GM19351 (cell line): ENCODE measurements around the gene NPBWR2.
"Not testable (repeated sequence)": the region's sequence is repeated elsewhere in the genome, so short reads cannot be mapped to it uniquely, and the experiment has no call there.

ENCODE experiments used
- ATAC-seq: cut with Tn5 transposase; IDR thresholded peaks from one replicate; pipeline ENCODE4 v1.9.1; 2021; ENCODE audit warnings: mild to moderate bottlenecking, moderate library complexity; ENCODE audit not compliant: unreplicated experiment

NPBWR2 gene

DNA sequence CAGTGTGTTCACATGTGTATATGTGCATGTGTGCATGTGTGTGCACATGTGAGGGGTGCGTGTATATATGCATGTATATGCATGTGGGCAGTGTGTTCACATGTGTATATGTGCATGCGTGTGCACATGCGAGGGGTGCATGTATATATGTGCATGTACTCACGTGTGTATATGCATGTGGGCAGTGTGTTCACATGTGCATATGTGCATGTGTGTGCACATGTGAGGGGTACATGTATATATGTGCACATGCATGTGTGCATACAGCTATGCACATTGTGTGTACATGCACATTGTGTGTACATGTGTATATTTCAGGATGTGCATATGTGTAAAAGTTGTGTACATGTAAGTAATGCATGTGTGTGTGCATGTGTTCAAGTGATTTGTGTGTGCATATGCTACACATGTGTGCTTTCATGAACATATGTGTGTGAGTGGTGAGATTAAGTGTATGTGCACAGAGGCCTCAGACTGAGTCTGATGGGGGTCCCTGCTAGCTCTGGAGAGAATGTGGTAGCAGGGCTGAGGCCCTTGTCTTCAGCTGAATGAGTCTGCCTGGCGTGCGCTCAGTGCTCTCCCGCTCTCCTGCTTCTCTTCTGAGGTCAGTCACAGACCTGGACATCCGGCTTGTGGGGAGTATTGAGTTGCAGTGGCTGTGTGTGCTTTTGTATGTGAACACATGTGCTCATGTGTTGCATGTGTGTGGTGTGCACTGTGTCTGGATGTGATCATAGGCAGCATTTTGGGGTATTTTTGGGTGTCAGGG lies 37.0 kb upstream of the NPBWR2 start:
- ATAC-seq: no peak

DNA sequence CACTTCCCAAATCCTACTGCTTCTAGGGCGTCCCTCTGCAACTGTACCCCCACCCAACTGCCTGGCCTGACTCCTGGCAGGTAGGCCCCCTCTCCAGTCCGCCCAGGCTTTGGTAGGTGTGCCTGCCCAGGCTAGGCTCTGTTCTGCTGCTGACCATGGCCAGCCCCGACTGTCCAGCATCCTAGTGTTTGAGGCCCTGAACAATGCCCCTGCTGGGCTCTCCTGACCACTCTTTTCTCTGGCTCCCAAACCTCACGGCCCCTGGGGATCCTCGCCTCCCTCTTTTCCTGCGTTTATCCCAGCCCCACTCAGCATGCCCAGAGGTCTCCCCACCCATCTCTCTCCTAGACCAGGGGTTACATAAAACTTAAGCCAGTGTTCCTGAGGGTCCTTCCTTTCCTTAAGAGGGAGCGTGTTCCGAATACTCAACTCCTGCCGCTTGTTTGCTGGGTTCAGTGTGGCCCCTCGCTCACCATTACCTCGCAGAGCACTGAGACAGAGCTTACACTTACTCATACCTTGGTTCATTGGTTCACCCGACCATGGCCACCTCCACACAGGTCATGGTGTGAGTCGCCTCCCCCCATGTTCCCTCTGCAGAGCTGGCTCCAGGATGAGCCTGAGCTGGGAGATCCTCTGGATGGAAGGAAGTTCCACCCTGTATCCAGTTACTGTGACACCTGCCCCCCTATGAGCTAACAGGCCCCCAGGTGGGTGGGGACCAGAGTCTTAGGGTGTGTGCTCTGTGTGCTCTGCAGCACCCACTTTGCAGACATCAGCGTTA lies 35.8 kb upstream of the NPBWR2 start:
- ATAC-seq: no peak

DNA sequence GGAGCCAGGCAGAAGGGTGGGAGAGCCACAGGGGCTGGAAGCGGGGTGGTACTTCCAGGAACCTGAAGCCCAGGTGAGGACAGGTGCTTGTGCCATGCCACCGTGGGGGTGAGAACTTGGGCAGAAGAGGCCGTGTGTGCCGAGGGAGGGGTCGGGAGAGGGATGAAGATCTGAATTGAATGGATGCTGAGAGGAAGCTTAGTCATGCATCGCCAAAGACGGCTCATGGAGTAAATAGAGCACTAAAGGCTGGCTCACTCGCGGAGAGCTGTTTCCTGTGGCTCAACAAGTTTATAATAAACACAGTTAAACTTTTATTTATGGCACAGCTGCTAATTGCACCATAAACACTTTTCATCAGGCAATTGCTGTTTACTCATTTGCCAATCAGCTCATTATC lies 35.2 kb upstream of the NPBWR2 start:
- no peak for ATAC-seq

DNA sequence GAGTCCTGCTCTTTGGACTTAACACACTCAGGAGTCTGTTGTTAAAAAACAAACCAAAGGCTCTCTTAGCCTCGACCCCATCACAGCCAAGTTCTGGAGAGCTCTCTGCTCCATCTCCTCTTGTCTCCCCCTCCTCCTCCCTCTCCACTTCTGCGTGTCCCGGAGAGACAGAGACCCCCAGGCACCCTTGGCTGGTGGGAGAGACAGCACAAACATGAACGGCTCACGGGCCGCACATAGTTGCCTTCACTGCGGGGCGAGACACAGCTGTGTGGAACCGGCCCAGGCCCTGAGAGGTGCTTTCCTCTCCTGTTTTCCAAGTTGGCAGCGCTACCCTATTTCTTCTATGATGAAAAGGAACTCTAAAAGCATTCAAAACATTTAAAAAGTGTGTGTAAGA lies 33.6 kb upstream of the NPBWR2 start:
- ATAC-seq: no peak

DNA sequence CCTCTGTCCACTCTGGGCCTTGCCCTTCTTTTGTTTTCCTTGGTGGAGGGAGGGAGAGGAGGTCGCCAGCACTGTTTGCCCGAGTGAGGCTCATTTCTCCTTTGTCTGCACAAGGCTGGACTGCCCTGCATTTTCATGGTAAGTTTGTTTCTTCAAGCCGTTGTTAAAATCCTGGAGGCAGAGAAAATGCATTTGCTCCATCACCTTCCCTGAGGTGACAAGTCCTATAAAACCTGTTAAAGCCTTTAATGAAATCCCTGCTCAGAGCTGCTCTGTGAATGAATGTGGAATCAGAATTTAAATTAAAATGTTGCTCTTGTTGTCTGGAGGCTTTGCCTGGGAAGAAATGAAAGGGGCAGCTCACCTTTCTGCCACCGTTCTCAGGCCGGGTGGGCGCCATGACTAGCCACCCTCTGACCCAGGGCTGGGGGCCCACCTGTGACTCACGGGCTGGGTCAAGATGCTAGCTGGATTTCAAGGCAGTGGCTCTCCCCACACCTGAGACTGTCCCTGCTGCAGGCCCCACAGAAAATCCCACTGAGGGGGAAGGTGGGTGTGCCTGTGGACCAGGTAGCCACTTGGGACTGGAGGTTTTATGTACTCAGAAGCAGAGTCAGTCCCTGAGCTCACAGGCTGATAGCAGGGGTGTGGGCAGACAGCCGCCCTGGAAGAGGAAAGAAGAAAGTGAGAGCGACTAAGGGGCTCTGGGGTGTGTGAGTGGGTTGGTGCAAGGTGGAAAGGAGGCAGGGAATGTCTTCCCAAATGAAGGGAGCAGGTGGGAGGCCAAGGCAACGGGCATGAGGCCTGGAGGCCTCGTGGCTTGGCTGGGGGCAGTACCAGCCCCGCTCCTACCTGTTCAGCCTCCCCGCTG lies 32.9 kb upstream of the NPBWR2 start:
- no peak for ATAC-seq

DNA sequence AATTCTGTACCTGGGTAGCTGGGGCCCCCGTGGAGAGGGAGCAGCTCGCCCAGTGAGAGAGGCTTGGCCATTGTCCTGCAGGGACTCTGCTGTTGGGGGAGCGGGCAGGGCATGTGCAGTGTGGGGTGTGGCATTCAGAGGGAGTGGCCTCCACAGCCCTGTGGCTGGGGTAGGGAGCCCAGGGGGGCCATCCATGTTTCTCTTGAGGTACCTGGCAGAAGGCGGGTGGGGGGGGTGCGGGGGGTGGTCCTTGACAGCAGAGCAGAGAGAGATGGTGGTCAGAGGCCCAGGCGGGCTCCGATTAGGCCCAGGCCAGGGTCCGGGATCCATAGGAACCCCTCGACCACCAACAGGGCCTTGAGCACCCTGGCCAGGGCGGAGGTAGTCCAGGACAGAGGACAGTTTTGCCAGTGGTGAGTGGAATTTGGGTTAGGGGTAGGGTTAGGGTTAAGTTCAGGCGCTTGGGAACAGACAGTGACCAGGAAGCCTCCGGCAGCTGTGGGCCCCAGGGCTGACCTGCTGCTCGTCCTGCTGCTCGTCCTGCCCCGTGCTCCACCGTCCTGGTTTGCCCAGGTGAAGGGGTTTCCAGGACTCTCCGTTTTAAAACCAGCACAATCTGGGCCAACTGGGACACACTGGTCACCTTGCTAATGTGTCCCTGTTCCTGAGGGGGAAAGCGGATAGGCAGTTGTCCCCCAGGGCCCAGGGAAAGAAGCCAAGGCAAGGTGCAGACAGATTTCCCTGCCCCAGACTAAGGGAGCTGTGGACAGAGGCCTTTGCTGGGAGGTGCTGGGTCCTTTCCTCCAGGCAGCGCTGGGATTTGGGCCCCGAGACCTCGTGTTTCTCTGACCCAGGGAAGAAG lies 32.1 kb upstream of the NPBWR2 start:
- no peak for ATAC-seq

DNA sequence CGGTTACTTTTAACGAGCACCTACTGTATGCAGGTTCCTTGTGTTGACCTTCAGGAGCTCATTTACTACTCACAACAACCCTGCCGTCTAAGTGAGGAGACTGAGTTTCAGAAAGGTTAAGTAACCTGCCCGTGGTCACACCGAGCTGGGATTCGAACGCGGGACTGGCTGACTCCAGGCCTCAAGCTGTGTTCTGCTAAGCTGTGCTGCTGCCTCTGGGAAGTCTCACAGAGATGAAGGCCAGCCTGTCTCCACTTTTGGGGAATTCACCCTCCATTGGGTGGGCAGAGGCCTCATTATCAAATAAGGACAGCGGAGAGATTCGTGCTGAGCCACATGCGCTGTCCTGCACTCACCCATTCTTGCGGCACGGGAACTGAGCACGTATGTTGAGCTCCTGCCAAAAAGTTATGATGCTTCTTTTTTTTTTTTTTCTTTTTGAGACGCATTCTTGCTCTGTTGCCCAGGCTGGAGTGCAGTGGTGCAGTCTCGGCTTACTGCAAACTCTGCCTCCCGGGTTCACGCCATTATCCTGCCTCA lies 31.0 kb upstream of the NPBWR2 start:
- no peak for ATAC-seq

DNA sequence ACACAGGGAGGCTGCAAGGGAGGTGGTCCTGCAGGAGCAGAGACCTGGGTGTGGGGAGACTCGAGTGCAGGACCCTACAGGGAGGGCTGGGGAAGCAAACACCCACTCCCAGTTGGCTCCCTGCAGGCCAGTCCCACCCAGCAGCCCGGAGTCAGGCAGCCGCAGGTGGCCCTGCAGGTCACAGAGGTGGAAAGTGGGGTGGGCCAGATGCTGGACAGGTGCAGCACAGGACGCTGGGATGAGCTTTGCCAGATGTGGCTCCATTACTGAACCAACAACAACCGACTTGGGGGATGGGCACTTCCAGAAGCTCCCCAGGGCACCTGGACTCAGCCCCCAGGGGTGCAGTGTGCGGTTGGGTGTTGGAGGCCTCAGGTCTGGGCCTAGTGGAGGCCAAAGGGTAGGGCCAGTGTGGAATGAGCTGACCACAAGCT lies 30.2 kb upstream of the NPBWR2 start:
- no peak for ATAC-seq

DNA sequence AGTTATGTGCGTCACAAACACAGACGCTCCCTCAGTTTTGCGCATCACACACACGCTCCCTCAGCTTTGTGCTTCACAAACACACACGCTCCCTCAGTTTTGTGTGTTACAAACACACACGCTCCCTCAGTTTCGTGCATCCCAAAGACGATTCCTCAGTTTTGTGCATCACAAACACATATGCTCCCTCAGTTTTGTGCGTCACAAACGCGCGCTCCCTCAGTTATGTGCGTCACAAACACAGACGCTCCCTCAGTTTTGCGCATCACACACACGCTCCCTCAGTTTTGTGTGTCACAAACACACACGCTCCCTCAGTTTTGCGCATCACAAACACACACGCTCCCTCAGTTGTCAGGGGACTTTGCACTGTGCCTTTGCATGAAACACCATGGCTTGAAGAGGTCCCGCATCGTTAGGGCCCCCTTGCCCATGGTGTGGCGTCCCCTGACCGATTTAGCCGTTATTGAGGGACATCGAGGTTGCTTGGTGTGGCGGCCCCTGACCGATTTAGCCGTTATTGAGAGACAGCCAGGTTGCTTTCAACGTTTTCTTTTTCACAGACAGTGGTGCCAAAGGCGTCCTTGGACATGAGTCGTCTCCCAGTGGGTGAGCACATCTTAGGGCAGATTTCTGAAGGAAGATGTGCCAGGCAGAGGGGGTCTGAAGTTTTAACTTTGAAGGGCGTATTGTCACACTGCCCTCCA lies 28.8 kb upstream of the NPBWR2 start:
- ATAC-seq: no peak

DNA sequence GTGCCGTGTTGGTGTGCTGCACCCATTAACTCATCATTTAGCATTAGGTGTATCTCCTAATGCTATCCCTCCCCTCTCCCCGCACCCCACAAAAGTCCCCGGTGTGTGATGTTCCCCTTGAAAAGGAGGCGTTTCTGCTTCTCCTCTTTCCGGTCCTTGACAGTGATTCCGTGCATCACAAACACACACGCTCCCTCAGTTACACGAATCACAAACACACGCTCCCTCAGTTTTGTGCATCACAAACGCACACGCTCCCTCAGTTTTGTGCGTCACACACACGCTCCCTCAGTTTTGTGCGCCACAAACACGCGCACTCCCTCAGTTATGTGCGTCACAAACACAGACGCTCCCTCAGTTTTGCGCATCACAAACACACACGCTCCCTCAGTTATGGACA lies 27.4 kb upstream of the NPBWR2 start:
- ATAC-seq: not testable (repeated sequence)

DNA sequence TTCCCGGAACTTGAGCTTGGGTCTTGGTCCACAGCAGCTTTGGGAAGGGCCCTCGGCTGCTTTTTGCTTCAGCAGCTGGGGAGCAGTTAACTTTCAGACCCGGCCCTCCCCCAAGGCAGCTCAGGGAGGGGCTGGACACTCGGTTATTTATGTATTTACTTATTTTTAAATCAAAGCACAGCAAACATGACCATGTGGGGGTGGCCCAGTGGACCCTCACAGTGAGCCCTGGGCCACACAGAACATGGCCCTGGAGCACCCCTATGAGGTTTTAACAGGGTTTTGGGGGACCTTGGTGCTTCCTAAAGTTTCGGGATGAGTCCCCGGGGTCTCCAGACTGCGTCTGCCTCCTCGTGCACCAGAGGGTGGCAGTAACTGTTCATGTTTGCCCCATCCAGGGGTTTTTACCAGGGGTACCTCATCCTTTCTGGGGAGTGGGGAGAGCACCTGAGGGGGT lies 26.6 kb upstream of the NPBWR2 start:
- ATAC-seq: no peak

DNA sequence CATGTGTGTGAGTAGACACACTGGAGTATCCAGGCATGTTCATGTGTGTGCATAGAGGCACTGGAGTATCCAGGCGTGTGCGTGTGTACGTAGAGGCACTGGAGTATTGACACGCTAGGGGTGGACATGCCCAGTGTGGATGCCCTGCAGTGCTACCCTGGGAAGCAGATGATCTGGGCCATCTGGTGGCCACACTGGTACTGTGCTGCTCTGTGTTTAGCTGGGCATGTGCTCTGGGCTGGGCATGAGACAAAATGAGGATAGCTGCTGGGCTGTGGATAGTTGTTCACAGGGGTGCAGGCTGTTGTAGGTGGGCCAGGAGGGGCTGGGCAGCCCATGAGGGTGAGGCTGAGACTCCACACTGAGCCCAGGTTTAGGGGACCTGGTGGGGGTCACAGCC lies 24.0 kb upstream of the NPBWR2 start:
- ATAC-seq: no peak

DNA sequence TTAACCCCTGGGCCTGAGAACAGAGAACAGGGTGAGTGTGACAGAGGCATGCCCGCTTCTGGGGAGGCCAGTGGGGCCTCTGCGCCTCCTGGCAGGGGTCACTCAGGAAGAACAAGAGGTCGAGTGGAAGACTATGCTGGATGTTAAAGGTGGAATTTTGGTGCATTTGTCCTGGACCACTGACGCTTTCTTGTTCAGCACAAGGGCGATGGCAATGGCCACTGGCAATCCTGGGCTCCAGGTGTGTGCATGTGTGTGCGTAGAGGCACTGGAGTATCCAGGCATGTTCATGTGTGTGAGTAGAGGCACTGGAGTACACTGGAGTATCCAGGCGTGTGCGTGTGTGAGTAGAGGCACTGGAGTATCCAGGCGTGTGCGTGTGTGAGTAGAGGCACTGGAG lies 23.5 kb upstream of the NPBWR2 start:
- no peak for ATAC-seq

DNA sequence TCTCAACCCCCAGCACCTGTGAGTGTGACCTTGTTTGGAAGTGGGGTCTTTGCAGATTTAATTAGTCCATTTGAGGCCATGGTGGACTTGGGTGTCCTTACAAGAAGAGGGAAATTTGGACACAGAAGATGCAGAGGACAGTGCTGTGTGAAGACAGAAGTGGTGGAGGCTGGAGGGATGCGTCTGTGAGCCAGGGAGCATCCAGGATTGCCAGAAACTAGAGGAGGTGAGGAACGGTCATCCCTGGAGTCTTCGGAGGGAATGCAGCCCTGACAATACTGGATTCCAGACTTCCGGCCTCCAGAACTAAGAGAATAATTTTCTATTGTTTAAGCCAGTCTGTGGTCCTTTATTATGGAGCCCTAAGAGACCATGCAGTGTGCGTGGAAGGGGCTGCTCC lies 22.9 kb upstream of the NPBWR2 start:
- no peak for ATAC-seq

DNA sequence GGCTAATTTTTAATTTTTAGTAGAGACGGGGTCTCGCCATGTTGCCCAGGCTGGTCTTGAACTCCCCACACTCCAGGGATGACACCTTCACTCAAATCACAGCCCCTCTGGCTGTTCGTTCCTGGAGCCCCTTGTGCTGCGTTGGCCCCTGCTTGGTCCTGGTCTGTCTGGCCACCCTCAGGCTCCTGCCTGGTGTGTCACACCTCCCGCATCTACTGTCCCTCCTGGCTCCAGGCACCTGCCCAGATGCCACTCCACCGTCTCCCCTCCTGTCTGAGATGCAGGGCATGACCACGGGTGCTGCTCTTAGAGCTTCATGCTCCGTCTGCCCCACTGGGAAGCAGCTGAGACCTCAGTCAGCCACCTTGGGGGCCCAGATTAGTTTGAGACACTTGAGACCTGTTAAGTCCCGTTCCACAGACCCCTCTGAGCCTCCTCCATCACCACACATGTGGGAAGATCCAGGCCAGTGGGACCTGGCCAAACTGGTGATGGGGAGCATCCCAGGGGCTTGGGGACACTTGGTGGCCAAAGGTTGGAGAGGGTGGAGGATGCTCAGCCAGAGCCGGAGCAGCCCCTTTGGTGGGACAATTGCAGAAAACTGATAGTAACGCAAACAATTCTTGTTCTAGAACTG lies 21.9 kb upstream of the NPBWR2 start:
- no peak for ATAC-seq

DNA sequence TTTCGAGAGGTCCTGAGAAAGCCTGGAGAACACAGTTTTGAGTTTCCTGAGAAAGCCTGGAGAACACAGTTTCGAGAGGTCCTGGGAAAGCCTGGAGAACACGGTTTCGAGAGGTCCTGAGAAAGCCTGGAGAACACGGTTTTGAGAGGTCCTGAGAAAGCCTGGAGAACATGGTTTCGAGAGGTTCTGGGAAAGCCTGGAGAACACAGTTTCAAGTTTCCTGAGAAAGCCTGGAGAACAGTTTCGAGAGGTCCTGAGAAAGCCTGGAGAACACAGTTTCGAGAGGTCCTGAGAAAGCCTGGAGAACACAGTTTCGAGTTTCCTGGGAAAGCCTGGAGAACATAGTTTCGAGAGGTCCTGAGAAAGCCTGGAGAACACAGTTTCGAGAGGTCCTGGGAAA lies 16.2 kb upstream of the NPBWR2 start:
- ATAC-seq: not testable (repeated sequence)

DNA sequence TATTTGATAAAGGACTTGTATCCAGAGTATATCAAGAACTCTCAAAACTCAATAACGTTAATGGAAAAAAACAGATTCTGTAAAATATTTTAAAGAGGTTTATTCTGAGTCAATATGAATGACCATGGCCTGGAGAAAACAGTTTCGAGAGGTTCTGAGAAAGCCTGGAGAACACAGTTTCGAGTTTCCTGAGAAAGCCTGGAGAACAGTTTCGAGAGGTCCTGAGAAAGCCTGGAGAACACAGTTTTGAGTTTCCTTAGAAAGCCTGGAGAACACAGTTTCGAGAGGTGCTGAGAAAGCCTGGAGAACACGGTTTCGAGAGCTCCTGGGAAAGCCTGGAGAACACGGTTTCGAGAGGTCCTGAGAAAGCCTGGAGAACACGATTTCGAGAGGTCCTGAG lies 15.6 kb upstream of the NPBWR2 start:
- ATAC-seq: not testable (repeated sequence)

DNA sequence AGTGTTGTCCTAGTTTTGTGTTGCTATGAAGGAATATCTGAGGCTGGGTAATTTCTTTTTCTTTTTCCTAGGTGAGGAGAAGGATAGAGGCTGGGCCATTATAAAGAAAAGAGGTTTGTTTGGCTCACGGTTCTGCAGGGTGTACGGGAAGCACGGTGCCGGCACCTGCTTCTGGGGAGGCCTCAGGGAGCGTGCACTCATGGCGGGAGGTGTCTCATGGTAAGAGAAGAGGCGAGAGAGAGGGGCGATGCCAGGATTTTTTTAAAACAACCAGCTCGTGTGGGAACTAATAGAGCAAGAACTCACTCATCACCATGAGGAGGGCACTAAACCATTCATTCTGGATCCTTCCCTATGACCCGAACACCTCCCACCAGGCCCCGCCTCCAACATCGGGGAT lies 14.2 kb upstream of the NPBWR2 start:
- no peak for ATAC-seq
